ENCODE measurements around the gene TMUB2.
"Not testable (repeated sequence)": the region's sequence is repeated elsewhere in the genome, so short reads cannot be mapped to it uniquely, and the experiment has no call there.

TMUB2 gene

GRCh38 chr17:44219616-44220212 lies 32.9 kb downstream of the TMUB2 start, which contains the start of gene UBTF:
UBTF (minus strand) TSS chr17:44219675; CDS start chr17:44218229, 1,446 bp downstream.
- peak; percentile 47 for DNase-seq (ENCODE audit: low spot score)

GRCh38 chr17:44220213-44221083 lies 33.7 kb downstream of the TMUB2 start:
- peak; percentile 29 for DNase-seq (ENCODE audit: low spot score)

- DNase-seq (ENCODE audit: low spot score), result peak; percentile 82
Observed at GRCh38 chr17:44221084-44221861, 34.5 kb downstream of the TMUB2 start.

GRCh38 chr17:44221862-44222111 lies 35.0 kb downstream of the TMUB2 start:
- no peak for DNase-seq (ENCODE audit: low spot score)

GRCh38 chr17:44222112-44222869 lies 35.5 kb downstream of the TMUB2 start:
- no peak for DNase-seq (ENCODE audit: low spot score)

- DNase-seq (ENCODE audit: low spot score), result no peak
Observed at GRCh38 chr17:44223541-44224071, 36.8 kb downstream of the TMUB2 start.

GRCh38 chr17:44229090-44229489 lies 42.3 kb downstream of the TMUB2 start:
- no peak for DNase-seq (ENCODE audit: low spot score)

- DNase-seq (ENCODE audit: low spot score), result no peak
Observed at GRCh38 chr17:44230140-44230539, 43.4 kb downstream of the TMUB2 start.

- DNase-seq (ENCODE audit: low spot score), result no peak
Observed at GRCh38 chr17:44232061-44232460, 45.3 kb downstream of the TMUB2 start.

- no peak for DNase-seq (ENCODE audit: low spot score)
Observed at GRCh38 chr17:44233582-44233981, 46.8 kb downstream of the TMUB2 start.

- DNase-seq (ENCODE audit: low spot score), result no peak
Observed at GRCh38 chr17:44235583-44235936, 48.8 kb downstream of the TMUB2 start.

GRCh38 chr17:44236444-44236991 lies 49.7 kb downstream of the TMUB2 start:
- DNase-seq (ENCODE audit: low spot score), result no peak

- DNase-seq (ENCODE audit: low spot score), result not testable (repeated sequence)
Observed at GRCh38 chr17:44237886-44238285, 51.1 kb downstream of the TMUB2 start.

GRCh38 chr17:44241106-44241624 lies 54.4 kb downstream of the TMUB2 start:
- no peak for DNase-seq (ENCODE audit: low spot score)

Measured in LoVo (cell line).